K562 (cell line): ENCODE data around the gene WIPF2.

Experiments used
- FOSL1 ChIP-seq: fragments of 200-800 bp; sonication (Bioruptor generic); conservative IDR thresholded peaks from 2 replicates; pipeline ENCODE4 v1.6.1; 2016; ENCODE audit warnings: missing genetic modification characterization, missing compliant biosample characterization
- TF ChIP-seq, protein P1 (sequence below): fragments of 450-650 bp; formaldehyde crosslinking; IDR thresholded peaks from 2 replicates; pipeline ENCODE4 v1.4.0; 2022; ENCODE audit warnings: missing genetic modification characterization
- TF ChIP-seq, protein P2 (sequence below): fragments of 250-450 bp; sonication (Bioruptor Pico); IDR thresholded peaks from 2 replicates; pipeline ENCODE4 v1.5.1; 2021; ENCODE audit warnings: mild to moderate bottlenecking

DNA sequence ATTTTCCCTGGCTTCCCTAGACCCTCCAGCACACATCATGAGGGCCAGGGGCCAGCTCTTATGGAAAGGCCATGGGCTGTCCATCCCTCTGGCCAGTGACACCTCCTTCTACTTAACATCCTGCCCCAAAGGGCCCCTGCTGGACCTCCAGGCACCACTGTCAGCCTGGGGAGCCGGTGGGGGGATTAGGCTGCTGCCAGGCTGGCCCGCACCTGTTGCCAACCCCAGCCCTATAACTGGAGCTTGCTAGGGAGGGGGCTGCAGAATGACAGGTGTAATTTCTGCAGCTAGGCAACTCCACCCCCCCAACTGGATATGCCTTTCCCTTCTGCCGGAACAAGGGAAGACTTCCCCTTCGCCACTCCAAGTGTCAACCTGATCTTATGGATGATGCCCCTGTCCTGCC, 102.4 kb downstream of the WIPF2 start:
- TF ChIP-seq, protein P1, sequence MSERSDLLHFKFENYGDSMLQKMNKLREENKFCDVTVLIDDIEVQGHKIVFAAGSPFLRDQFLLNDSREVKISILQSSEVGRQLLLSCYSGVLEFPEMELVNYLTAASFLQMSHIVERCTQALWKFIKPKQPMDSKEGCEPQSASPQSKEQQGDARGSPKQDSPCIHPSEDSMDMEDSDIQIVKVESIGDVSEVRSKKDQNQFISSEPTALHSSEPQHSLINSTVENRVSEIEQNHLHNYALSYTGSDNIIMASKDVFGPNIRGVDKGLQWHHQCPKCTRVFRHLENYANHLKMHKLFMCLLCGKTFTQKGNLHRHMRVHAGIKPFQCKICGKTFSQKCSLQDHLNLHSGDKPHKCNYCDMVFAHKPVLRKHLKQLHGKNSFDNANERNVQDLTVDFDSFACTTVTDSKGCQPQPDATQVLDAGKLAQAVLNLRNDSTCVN, result no peak
- TF ChIP-seq FOSL1 (tag), result no peak
- TF ChIP-seq, protein P2, sequence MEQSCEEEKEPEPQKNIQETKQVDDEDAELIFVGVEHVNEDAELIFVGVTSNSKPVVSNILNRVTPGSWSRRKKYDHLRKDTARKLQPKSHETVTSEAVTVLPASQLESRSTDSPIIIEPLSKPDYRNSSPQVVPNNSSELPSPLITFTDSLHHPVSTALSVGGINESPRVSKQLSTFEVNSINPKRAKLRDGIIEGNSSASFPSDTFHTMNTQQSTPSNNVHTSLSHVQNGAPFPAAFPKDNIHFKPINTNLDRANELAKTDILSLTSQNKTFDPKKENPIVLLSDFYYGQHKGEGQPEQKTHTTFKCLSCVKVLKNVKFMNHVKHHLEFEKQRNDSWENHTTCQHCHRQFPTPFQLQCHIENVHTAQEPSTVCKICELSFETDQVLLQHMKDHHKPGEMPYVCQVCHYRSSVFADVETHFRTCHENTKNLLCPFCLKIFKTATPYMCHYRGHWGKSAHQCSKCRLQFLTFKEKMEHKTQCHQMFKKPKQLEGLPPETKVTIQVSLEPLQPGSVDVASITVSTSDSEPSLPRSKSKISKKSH (CRISPR knock-in tag), result no peak
